Osteocyte (in vitro differentiated cells): ENCODE measurements around the gene CFC1. TPM values are rescaled to one million over a fixed set of nuclear protein-coding genes. Genes with fewer than 3 reads are reported as not detected.

Experiments
- total RNA-seq: library from RNA; stranded (reverse); gene quantifications from 2 replicates; pipeline ENCODE4 v1.2.1, GENCODE V29; 2021

Gene CFC1
- total RNA-seq, 1 donor from 2014 or later = not detected

Other genes starting within 250 kb of the CFC1 start
- gene PTPN18, start 243.5 kb downstream of the CFC1 start, total RNA-seq = 30.2 and 31.5 TPM in 2 replicates
- 0.05 TPM in 1 of 2 replicates, not detected in the other for gene POTEI, start 90.2 kb downstream of the CFC1 start, total RNA-seq
- not detected in 2 replicates for gene CFC1B, start 78.4 kb downstream of the CFC1 start, total RNA-seq
- gene POTEJ, start 11.9 kb upstream of the CFC1 start, total RNA-seq = not detected in 2 replicates
- gene GPR148, start 129.5 kb upstream of the CFC1 start, total RNA-seq = not detected in 2 replicates
- not detected in 2 replicates for gene AMER3, start 156.0 kb upstream of the CFC1 start, total RNA-seq
- gene ARHGEF4, start 237.3 kb upstream of the CFC1 start, total RNA-seq = 2.6 and 3.2 TPM in 2 replicates